Activated CD4-positive, CD25-positive, alpha-beta regulatory T cell treated with anti-CD3 and anti-CD28 coated beads, Interleukin-2, amount 50 U/mL, for 24 hours (primary cell): Measurements from ENCODE around the gene DAD1.
A peak's percentile ranks its signal among the peaks of the same experiment; 100 is the strongest.

Experiments
- ATAC-seq, 2 donors: fragments of 150-1000 bp; cut with Tn5 transposase; one replicate each; pipeline ENCODE4 v1.10.0; 2021; ENCODE audit warnings: mild to moderate bottlenecking in 1 of 2, moderate library complexity in 1 of 2

Gene DAD1

DNA sequence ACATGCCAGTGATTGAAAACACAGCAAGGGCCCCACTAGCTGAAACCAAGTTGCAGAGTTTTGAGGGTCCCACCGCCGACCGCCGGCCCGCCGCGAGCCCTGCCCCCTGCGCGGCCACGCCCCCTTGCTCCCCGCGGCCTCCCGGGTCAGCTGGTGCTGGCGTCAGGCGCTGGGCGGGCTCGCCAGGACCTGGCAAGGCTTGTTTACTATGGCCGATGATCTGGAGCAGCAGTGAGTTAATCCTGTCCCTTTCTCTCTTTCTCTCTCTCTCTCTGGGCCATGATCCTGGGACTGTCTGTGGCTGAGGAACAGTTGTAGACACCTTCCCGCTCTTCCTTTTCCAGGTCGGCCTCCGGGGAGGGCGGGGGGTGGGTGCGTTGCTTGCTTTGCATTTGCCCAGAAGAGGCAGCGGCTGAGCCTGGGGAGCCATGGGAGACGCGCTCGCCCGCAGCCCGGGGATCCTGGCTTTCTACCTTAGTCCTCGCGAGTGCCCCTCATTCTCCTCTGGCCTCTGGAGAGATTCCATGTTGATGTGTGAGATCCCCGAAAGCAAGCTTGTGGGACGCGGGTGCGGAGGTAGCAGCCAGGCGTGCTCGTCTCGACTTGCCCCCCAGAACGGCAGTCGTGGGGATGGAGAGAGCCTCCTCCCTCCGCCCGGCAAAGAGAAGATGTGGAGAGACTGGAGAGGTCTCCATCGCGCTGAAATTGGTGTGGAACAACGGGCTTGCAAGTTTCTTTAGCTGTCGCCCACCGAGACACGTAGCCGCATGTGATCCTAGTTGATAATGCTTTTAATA lies 9.3 kb upstream of the DAD1 start, which contains the start of gene ABHD4:
ABHD4 (plus strand) TSS at position 202 of the 797 bp plus-strand sequence; CDS start at position 209, 7 bp downstream.
- ATAC-seq, result peak; percentile 65 to 69

DNA sequence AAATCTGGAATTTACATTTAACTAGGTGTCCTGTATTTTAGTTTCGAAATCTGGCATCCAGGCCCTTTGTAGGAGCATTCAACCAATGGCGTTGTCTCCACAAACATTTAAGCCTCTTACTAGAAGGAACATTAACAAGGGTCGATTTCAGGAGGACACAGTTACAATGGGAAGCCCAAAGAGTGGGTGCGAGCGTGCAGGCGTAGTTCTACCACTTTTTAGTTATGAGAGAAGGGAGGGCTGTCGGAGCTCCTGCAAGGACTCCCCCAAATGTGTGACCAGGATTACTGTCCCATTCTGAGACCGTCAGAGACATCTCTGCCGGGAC lies 8.7 kb upstream of the DAD1 start:
- ATAC-seq, result no peak

- no peak for ATAC-seq
Measured at GRCh38 chr14:22597265-22597664, 8.2 kb upstream of the DAD1 start.

DNA sequence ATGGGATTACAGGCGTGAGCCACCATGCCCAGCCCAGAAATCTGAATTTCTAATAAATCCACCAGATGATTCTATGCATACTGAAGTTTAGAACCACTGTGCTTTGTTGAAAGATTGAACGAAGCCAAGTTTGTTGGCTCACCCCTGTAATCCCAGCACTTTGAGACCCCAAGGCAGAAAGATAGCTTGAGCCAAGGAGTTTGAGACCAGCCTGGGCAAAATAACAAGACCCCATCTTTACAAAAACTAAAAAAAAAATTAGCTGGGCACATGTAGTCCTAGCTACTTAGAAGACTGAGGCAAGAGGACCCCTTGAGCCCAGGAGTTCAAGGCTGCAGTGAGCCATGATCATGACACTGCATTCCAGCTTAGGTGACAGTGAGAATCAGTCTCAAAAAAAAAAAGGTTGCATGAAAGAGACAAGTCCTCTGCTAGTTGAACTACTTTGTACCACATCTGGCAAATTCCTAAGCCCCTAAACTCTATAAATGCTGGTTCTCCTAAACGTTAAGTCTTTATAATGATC lies 7.4 kb upstream of the DAD1 start:
- no peak for ATAC-seq

DNA sequence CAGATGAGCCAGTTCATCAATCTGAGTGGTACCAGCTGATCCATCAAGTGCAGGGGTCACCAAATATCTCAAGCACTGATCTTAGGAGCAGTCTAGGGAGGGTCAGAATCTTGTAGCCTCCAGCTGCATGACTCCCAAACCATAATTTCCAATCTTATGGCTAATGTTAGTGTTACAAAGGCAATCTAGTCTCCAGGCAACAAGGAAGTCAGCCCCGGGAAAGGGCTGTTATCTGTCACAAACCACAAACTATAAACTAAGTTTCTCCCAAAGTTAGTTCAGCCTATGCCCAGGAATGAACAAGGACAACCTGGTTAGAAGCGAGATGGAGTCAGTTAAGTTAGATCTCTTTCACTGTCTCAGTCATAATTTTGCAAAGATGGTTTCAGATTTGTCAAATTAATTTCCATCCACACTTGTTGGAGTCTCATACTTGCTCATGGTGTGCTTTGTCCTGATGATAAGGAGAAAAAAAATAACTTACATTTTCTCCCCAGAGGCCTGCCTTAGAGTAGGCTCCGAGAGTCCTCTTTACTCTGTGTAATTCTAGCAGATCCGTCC lies 5.2 kb upstream of the DAD1 start:
- no peak for ATAC-seq

- ATAC-seq, result no peak
Measured at GRCh38 chr14:22593601-22594000, 4.6 kb upstream of the DAD1 start.

- no peak for ATAC-seq
Measured at GRCh38 chr14:22593189-22593588, 4.2 kb upstream of the DAD1 start.

DNA sequence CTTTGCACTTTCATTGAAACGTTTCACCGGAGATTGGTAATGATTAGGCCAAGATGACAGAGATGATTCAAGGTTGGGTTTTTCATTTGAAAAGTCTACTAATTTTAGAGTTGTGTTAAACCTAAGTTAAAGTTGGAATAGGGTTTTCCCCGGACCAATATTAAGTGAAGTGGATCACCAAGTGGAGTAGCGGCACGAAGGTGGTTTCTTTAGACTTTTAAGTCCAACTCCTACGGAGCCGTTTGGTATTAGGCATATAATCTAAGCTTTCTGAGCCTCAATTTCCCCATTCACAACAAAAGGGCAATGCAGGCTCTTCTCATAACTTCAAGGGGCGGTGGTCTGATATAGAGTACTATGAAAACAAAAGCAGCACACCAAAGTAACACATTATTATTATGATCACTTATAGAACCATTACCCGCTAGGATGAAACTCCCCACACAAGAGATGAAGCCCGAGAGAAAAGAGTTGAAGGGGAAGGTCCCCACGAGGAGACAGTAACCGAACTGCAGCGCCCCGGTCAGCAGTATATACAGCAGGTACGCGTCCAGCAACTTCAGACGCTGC lies 413 bp downstream of the DAD1 start:
- ATAC-seq, result peak; percentile 47 to 57

GRCh38 chr14:22587677-22588422 lies 1.2 kb downstream of the DAD1 start:
- peak; percentile 23 to 37 for ATAC-seq

DNA sequence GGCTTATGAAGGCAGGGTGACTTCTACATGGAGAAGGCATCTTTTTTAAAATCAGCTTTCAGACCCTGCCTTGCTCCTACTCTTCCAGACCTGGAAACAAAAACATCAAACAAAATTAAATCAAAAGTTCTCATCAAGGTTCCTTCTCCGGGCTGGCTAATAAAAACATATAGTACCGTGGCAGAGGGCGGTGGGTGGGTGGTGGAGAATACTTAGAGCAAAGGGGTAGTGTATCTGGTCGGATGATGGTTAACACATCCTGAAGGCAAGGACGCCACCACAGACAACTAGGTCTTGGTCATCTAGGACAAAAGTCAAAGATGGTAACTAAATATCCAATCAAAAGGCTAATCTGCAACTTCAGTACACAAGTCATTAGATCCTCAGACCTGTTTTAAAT lies 1.8 kb downstream of the DAD1 start:
- ATAC-seq, result no peak

DNA sequence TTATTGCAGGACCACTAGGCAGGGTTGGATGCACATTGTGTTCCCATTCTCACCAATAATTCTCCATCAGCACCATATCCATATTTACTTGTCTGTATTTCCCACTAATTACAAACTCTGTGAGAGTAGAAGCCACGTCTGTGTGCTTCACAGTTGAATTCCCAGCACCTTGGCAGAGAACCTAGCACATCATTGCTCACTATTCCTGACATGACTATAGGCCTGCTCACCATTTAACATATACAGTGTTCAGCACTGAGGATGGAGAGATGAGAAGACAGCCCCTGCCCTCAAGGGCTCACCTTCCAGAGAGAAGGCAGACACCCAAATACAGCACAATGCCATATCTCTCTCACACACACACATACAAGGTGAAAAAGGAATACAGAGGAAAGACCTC lies 5.0 kb downstream of the DAD1 start:
- peak in 1 of 2 donors; percentile 22 for ATAC-seq

- ATAC-seq, result no peak
Measured at GRCh38 chr14:22580625-22581024, 8.4 kb downstream of the DAD1 start.

GRCh38 chr14:22579881-22580280 lies 9.1 kb downstream of the DAD1 start:
- ATAC-seq, result no peak

GRCh38 chr14:22579236-22579635 lies 9.8 kb downstream of the DAD1 start:
- ATAC-seq, result no peak

- ATAC-seq, result peak; percentile 46 to 64
Measured at GRCh38 chr14:22577334-22577908, 11.6 kb downstream of the DAD1 start.

DNA sequence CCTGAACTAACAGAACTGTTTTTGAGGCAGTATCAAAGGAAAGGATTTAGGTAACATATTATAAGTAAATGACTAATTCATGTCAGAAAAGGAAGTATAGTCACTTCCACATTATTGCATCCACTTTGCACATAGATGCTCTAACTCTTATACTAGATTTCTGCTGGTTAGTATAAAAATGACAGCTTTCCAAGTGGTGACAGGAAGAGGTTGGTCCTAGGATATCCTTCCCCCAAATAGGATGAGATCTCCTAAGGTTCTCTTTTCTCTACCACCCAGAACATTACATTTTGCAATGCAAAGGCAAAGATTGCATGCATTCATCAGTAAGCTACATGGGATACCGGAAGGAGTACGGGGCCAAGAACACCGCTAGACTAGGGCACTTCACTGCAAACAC lies 15.2 kb downstream of the DAD1 start:
- no peak for ATAC-seq

- ATAC-seq, result no peak
Measured at GRCh38 chr14:22572562-22573058, 16.4 kb downstream of the DAD1 start.

GRCh38 chr14:22570132-22570949 lies 18.7 kb downstream of the DAD1 start:
- peak; percentile 61 to 66 for ATAC-seq

GRCh38 chr14:22569737-22570131 lies 19.3 kb downstream of the DAD1 start:
- ATAC-seq, result no peak

- no peak for ATAC-seq
Measured at GRCh38 chr14:22569106-22569736, 19.8 kb downstream of the DAD1 start.

- peak; percentile 22 to 29 for ATAC-seq
Measured at GRCh38 chr14:22567437-22567836, 21.6 kb downstream of the DAD1 start.
